Measurements from ENCODE around the gene LRP1B. TPM values are rescaled to one million over a fixed set of nuclear protein-coding genes. Genes with fewer than 3 reads are reported as not detected.

The LRP1B gene
- total and polyA plus RNA-seq, 2 experiments from 2014 or later: not detected

DNA sequence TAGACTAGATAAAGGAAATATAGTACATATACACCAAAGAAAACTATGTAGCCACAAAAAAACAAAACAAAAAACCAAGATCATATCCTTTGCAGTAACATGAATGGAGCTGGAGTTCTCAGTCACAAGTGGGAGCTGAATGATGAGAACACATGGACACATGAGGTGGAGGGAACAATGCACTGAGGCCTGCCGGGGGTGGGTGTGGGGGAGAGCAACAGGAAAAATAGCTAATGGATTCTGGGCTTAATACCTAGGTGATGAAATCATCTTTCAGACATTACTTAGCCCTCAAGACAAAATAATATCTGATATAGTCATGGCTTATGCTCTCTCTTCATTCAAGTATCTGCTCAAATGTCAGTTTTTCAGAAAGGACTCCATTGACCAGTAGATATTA is 930.6 kb downstream of the LRP1B start:
- Histone ChIP-seq H2AFZ (no peak overlapping the region), H3F3A (ENCODE audit: insufficient read depth) (no peaks in the 10 kb centered on the region), H3K9me2 (ENCODE audit: insufficient read depth) (no peaks in the 10 kb centered on the region), H3K4me2 (ENCODE audit: unreplicated experiment) (no peak overlapping the region), H3K9ac (no peak overlapping the region), H3K36me3 (ENCODE audit: low read depth) (no peaks in the 10 kb centered on the region), H4K20me1 (ENCODE audit: insufficient read depth) (no peaks in the 10 kb centered on the region), H3K27ac (no peak overlapping the region), H3K79me2 (ENCODE audit: insufficient read depth) (no peaks in the 10 kb centered on the region), H3K4me3 (no peak overlapping the region), H3K27me3 (replicated peaks; ENCODE audit: insufficient read depth) (no peaks in the 10 kb centered on the region), H3K4me1 (ENCODE audit: insufficient read depth) (no peaks in the 10 kb centered on the region), H3K9me3 (ENCODE audit: low read depth) (no peaks in the 10 kb centered on the region)
- 17 to 32% methylated on average over 1 of the region's 1 CpG for WGBS, 2 experiments (ENCODE audit: low coverage in 1 of 2, low lambda C conversion rate in 2 of 2, missing lambda C conversion rate in 2 of 2)
- in situ Hi-C loops (cut with MboI): no loop called here
- TF ChIP-seq EZH2 (IDR thresholded peaks at IDR 0.05; ENCODE audit: insufficient read depth, poor library complexity, severe bottlenecking): no peak
- TF ChIP-seq EZH2phosphoT487 (IDR thresholded peaks at IDR 0.05; ENCODE audit: insufficient read depth, low read depth): no peak
- no peak for DNase-seq

DNA sequence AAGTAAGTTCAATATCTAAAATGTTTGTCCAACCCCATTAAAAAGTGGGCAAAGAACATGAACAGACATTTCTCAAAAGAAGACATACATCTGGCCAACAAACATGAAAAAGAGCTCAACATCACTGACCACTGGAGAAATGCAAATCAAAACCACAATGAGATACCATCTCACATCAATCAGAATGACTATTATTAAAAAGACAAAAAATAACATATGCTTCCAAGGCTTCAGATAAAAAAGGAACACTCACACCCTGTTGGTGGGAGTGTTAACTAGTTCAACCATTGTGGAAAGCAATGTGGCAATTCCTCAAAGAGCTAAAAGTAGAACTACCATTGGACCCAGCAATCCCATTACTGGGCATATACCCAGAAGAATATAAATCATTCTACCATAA is 931.1 kb downstream of the LRP1B start:
- H3K4me2 ChIP-seq (ENCODE audit: unreplicated experiment): no peak overlapping the region
- no peaks in the 10 kb centered on the region for H3K9me3 ChIP-seq (ENCODE audit: low read depth)
- H3K36me3 ChIP-seq (ENCODE audit: low read depth): no peaks in the 10 kb centered on the region
- no peak overlapping the region for H3K4me3 ChIP-seq
- H3K9me2 ChIP-seq (ENCODE audit: insufficient read depth): no peaks in the 10 kb centered on the region
- in situ Hi-C loops (cut with MboI): no loop called here
- no peak for DNase-seq
- no peak overlapping the region for H3K27ac ChIP-seq
- no peaks in the 10 kb centered on the region for H4K20me1 ChIP-seq (ENCODE audit: insufficient read depth)
- no peaks in the 10 kb centered on the region for H3F3A ChIP-seq (ENCODE audit: insufficient read depth)
- H3K4me1 ChIP-seq (ENCODE audit: insufficient read depth): no peaks in the 10 kb centered on the region
- no peak overlapping the region for H3K9ac ChIP-seq
- TF ChIP-seq EZH2 (IDR thresholded peaks at IDR 0.05; ENCODE audit: insufficient read depth, poor library complexity, severe bottlenecking) (no peak), EZH2phosphoT487 (IDR thresholded peaks at IDR 0.05; ENCODE audit: insufficient read depth, low read depth) (no peak)
- H3K79me2 ChIP-seq (ENCODE audit: insufficient read depth): no peaks in the 10 kb centered on the region
- no peaks in the 10 kb centered on the region for H3K27me3 ChIP-seq (replicated peaks; ENCODE audit: insufficient read depth)
- H2AFZ ChIP-seq: no peak overlapping the region

DNA sequence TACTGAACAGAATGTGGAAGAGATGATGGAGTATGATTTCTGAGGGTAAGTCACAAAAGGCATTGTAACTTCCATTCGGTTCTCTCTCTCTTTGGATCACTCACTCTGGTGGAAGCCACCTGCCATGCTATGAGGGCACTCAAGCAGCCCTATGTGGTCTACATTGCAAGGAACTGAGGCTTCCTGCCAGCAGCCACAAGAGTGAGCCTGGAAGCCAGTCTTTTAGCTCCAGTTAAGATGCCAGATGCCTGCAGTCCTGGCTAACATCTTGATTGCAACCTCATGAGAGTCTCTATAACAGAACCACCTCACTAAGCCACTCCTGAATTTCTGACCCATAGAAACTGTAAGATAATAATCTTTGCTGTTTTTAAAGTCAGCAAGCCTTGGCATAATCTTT is 935.7 kb downstream of the LRP1B start:
- Histone ChIP-seq H3K4me3 (no peak overlapping the region), H3K27me3 (replicated peaks; ENCODE audit: insufficient read depth) (no peaks in the 10 kb centered on the region), H2AFZ (no peak overlapping the region), H3K4me2 (ENCODE audit: unreplicated experiment) (no peak overlapping the region), H3K4me1 (ENCODE audit: insufficient read depth) (no peaks in the 10 kb centered on the region), H3K9me3 (ENCODE audit: low read depth) (no peaks in the 10 kb centered on the region), H3K9ac (no peak overlapping the region), H3K27ac (no peak overlapping the region), H3K79me2 (ENCODE audit: insufficient read depth) (no peaks in the 10 kb centered on the region), H3F3A (ENCODE audit: insufficient read depth) (no peaks in the 10 kb centered on the region), H4K20me1 (ENCODE audit: insufficient read depth) (no peaks in the 10 kb centered on the region), H3K36me3 (ENCODE audit: low read depth) (no peaks in the 10 kb centered on the region), H3K9me2 (ENCODE audit: insufficient read depth) (no peaks in the 10 kb centered on the region)
- in situ Hi-C loops (cut with MboI): no loop called here
- WGBS, 2 experiments (ENCODE audit: low coverage in 1 of 2, low lambda C conversion rate in 2 of 2, missing lambda C conversion rate in 2 of 2): 0 to 4% methylated on average over 1 of the region's 1 CpG
- DNase-seq: no peak
- no peak for TF ChIP-seq EZH2 (IDR thresholded peaks at IDR 0.05; ENCODE audit: insufficient read depth, poor library complexity, severe bottlenecking)
- no peak for TF ChIP-seq EZH2phosphoT487 (IDR thresholded peaks at IDR 0.05; ENCODE audit: insufficient read depth, low read depth)

DNA sequence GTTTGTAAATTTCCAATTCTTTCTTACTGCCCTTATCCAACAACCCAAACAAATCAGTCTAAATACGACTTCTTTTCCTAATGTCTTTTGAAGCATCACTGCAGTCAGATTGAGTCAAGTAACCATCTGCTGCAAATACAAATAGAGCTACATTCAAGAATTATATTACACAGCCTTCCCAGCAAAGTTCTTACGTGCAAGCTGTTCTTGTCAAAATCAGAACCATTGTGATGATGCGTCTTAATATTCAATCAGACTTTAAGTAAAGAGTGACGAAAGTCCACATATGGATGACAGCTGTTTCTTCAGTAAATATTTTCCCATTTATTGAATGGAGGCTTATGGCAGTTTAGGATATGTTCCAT is 943.8 kb downstream of the LRP1B start:
- no peaks in the 10 kb centered on the region for H3K79me2 ChIP-seq (ENCODE audit: insufficient read depth)
- H4K20me1 ChIP-seq (ENCODE audit: insufficient read depth): no peaks in the 10 kb centered on the region
- H3K9me3 ChIP-seq (ENCODE audit: low read depth): no peaks in the 10 kb centered on the region
- no peak for TF ChIP-seq EZH2 (IDR thresholded peaks at IDR 0.05; ENCODE audit: insufficient read depth, poor library complexity, severe bottlenecking)
- no peak for TF ChIP-seq EZH2phosphoT487 (IDR thresholded peaks at IDR 0.05; ENCODE audit: insufficient read depth, low read depth)
- no peaks in the 10 kb centered on the region for H3K9me2 ChIP-seq (ENCODE audit: insufficient read depth)
- no peaks in the 10 kb centered on the region for H3K27me3 ChIP-seq (replicated peaks; ENCODE audit: insufficient read depth)
- H3F3A ChIP-seq (ENCODE audit: insufficient read depth): no peaks in the 10 kb centered on the region
- H3K36me3 ChIP-seq (ENCODE audit: low read depth): no peaks in the 10 kb centered on the region
- H3K27ac ChIP-seq: no peak overlapping the region
- H2AFZ ChIP-seq: no peak overlapping the region
- WGBS, 2 experiments (ENCODE audit: low coverage in 1 of 2, low lambda C conversion rate in 2 of 2, missing lambda C conversion rate in 2 of 2): 10 to 11% methylated on average over 4 of the region's 4 CpGs
- no peak overlapping the region for H3K4me3 ChIP-seq
- no peak overlapping the region for H3K9ac ChIP-seq
- in situ Hi-C loops (cut with MboI): no loop called here
- no peak overlapping the region for H3K4me2 ChIP-seq (ENCODE audit: unreplicated experiment)
- no peaks in the 10 kb centered on the region for H3K4me1 ChIP-seq (ENCODE audit: insufficient read depth)
- DNase-seq: no peak

DNA sequence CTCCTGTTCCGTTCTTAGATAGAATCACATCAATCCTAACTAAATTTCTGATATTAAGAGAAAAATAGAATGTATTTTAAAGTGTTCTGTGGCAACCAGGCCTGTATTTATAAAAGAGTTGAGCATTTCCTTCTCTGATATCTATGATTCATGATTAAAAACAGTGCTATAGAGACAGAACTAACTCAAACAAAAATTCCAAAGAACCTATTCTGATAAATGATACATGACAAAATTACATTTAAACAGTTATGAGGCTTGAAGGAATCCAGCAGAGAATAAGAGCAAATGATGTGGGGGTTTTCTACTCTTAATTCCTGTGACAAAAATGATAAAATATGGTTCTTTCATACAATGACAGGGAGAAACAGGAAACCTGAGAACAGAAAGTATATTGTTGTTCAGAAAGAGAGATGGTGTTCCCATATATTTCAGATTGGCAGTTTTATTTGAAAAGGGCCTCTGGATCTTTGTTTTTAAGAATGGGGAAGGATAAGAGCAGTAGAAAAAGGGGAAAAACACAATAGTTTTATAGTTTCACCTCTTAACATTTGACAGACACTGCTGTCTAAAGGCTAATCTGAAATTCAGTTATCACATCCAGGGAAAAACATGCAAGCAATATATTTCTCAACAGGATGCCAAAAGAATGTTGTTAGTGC is 944.3 kb downstream of the LRP1B start:
- H3K9ac ChIP-seq: no peak overlapping the region
- no peaks in the 10 kb centered on the region for H4K20me1 ChIP-seq (ENCODE audit: insufficient read depth)
- H3K27me3 ChIP-seq (replicated peaks; ENCODE audit: insufficient read depth): no peaks in the 10 kb centered on the region
- H3K9me2 ChIP-seq (ENCODE audit: insufficient read depth): no peaks in the 10 kb centered on the region
- 45 to 50% methylated on average over 1 of the region's 1 CpG for WGBS, 2 experiments (ENCODE audit: low coverage in 1 of 2, low lambda C conversion rate in 2 of 2, missing lambda C conversion rate in 2 of 2)
- no peaks in the 10 kb centered on the region for H3K36me3 ChIP-seq (ENCODE audit: low read depth)
- no peak for TF ChIP-seq EZH2phosphoT487 (IDR thresholded peaks at IDR 0.05; ENCODE audit: insufficient read depth, low read depth)
- TF ChIP-seq EZH2 (IDR thresholded peaks at IDR 0.05; ENCODE audit: insufficient read depth, poor library complexity, severe bottlenecking): no peak
- no peak overlapping the region for H3K4me2 ChIP-seq (ENCODE audit: unreplicated experiment)
- no peaks in the 10 kb centered on the region for H3K9me3 ChIP-seq (ENCODE audit: low read depth)
- no peak overlapping the region for H3K4me3 ChIP-seq
- H3K4me1 ChIP-seq (ENCODE audit: insufficient read depth): no peaks in the 10 kb centered on the region
- H3K79me2 ChIP-seq (ENCODE audit: insufficient read depth): no peaks in the 10 kb centered on the region
- in situ Hi-C loops (cut with MboI): no loop called here
- no peak overlapping the region for H2AFZ ChIP-seq
- DNase-seq: no peak
- no peak overlapping the region for H3K27ac ChIP-seq
- H3F3A ChIP-seq (ENCODE audit: insufficient read depth): no peaks in the 10 kb centered on the region
